Esophagus muscularis mucosa (tissue), 3 donors: ENCODE measurements around the gene NCOA1.

Experiments
- POLR2A ChIP-seq: fragments of 450-650 bp; IDR thresholded peaks from one replicate; pipeline ENCODE4 v1.6.1; 2017; ENCODE audit warnings: antibody characterized with exemption, moderate library complexity, mild to moderate bottlenecking, low read depth
- POLR2AphosphoS5 ChIP-seq, 2 donors: sonication (generic); formaldehyde crosslinking; IDR thresholded peaks; one replicate each; pipeline ENCODE4 v1.6.1; 2017; ENCODE audit warnings: antibody characterized with exemption in 2 of 2
- TF ChIP-seq, protein P1 (sequence below), 3 experiments: fragments of 200-600 bp in 2 of 3; fragments of 450-650 bp in 1 of 3; sonication (generic) in 2 of 3; IDR thresholded peaks; one replicate each; pipeline ENCODE4 v1.5.1; 2017 to 2019; ENCODE audit warnings: antibody characterized with exemption in 3 of 3, mild to moderate bottlenecking in 2 of 3, moderate library complexity in 1 of 3

DNA sequence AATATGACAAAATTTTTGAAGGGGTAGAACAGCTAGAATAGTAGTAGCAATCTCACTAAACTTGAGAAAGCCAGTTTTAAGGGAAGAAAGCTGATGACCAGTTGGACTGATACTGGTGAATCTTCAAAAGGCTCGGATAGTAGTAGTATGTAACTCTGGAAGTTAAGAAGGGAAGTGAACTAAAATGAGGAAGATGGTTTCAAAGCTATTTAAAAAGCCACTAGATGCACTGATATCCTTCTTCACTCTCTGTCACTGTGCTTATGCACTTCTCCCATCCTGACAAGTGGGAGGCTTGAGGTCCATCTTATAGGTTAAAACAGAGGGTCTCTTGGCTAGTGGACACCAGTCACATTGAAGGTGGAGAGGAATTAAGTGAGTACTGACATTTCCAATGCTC, 141.1 kb downstream of the NCOA1 start:
- no peak for TF ChIP-seq POLR2AphosphoS5 (IDR thresholded peaks at IDR 0.05)
- TF ChIP-seq, protein P1, sequence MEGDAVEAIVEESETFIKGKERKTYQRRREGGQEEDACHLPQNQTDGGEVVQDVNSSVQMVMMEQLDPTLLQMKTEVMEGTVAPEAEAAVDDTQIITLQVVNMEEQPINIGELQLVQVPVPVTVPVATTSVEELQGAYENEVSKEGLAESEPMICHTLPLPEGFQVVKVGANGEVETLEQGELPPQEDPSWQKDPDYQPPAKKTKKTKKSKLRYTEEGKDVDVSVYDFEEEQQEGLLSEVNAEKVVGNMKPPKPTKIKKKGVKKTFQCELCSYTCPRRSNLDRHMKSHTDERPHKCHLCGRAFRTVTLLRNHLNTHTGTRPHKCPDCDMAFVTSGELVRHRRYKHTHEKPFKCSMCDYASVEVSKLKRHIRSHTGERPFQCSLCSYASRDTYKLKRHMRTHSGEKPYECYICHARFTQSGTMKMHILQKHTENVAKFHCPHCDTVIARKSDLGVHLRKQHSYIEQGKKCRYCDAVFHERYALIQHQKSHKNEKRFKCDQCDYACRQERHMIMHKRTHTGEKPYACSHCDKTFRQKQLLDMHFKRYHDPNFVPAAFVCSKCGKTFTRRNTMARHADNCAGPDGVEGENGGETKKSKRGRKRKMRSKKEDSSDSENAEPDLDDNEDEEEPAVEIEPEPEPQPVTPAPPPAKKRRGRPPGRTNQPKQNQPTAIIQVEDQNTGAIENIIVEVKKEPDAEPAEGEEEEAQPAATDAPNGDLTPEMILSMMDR (IDR thresholded peaks at IDR 0.05): no peak
- no peak for TF ChIP-seq POLR2A
